ENCODE measurements around the gene ARL17A.
"Not testable (repeated sequence)": the region's sequence is repeated elsewhere in the genome, so short reads cannot be mapped to it uniquely, and the experiment has no call there.

ARL17A gene

DNA sequence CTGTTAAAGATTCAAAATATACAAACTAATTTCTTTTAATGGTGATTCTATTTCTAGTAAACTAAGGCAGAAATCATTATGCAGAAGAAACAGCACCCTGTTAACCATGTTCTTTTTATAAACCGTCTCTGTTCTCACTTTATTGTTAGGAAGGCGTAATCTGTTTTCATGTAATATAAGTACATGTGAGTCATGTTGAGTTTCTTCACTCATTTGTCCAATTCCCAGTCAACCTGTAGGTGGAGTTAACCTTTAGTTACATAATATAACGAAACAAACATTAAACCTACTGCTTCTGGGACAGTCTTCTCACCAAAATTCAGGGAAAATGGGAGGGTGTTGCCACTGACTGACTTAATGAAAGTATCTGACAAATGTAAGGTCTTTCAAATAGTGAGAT, 105.0 kb downstream of the ARL17A start:
- H3K4me1 Mint-ChIP-seq; H3K27ac Mint-ChIP-seq; H3K36me3 Mint-ChIP-seq; ATAC-seq; H3K4me3 Mint-ChIP-seq; DNase-seq (ENCODE audit: low spot score in 2 of 2); H3K9me3 Mint-ChIP-seq: not testable (repeated sequence)

DNA sequence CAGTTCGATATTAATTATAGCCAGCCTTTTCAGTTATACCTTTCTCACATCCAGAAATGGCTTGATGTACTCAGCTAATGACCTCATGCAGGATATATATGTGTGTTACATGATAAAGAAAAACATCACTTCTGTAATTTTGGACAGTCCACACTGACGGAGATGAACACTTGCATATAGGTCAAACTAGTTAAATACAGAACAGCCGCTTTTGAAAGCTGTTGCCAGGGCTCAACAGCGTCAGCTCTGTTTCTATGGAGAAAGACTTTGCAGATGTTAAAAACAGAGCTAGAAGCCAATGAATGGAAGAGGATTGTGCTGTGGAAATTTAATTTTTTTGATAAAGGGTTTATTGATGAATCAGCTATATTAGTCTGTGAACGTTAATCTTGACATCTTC, 111.9 kb downstream of the ARL17A start:
- H3K9me3 Mint-ChIP-seq; H3K4me1 Mint-ChIP-seq; ATAC-seq; H3K36me3 Mint-ChIP-seq; H3K4me3 Mint-ChIP-seq; H3K27ac Mint-ChIP-seq; DNase-seq (ENCODE audit: low spot score in 2 of 2): not testable (repeated sequence)

Measured in stimulated activated effector memory CD8-positive, alpha-beta T cell treated with anti-CD3 and anti-CD28 coated beads, Interleukin-12 subunit alpha, Interleukin-12 subunit beta, amount 100 ng/mL, for 72 hours (primary cell).